GM18505 (cell line): ENCODE results near the gene HNRNPA3.
"Not testable (repeated sequence)": the region's sequence is repeated elsewhere in the genome, so short reads cannot be mapped to it uniquely, and the experiment has no call there.

Source experiments
- ATAC-seq: cut with Tn5 transposase; IDR thresholded peaks from one replicate; pipeline ENCODE4 v1.9.1; 2021; ENCODE audit not compliant: unreplicated experiment
- POLR2A ChIP-seq: IDR thresholded peaks from 4 replicates; pipeline ENCODE4 v1.6.1; 2011; ENCODE audit warnings: borderline replicate concordance; ENCODE audit not compliant: insufficient read depth, insufficient read length; ENCODE audit errors: extremely low read depth

HNRNPA3 gene

DNA sequence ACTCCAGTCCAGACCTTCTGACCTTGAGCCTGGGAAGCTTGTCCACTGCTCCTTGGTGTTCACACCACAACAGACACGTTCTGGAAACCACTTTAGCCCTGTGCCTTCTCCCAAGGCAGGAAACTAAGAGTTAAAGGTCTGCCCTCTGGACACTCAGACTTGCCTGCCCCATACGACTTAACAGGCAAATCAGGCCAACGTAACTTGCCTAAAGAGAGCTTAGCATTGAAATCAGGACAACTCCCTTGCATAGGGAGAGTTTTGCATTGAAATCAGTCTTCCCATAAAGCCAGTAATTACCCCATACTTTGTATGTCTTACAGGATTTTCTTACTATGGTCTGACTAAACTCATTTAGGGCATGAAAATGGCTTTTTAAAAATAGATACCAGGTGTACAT is 33.4 kb downstream of the HNRNPA3 start:
- no peak for TF ChIP-seq POLR2A
- ATAC-seq = no peak

DNA sequence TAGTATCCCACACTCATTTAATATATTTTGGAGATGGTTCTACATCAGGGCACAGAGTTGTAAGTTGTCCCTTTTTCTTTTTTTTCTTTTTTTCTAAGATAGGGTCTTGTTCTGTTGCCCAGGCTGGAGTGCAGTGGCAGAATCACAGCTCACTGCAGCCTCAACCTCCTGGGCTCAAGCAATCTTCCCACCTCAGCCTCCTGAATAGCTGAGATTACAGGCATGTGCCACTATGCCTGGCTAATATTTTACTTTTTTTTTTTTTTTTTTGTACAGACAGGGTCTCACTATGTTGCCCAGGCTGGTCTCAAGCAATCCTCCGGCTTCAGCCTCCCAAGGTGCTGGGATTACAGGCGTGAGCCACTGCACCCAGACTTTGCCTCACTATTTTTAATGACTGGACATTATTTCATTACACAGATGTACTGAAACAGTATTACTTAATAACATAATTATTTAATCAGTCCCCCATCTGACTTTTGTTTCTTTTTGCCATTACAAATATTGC is 34.0 kb downstream of the HNRNPA3 start:
- not testable (repeated sequence) for ATAC-seq

DNA sequence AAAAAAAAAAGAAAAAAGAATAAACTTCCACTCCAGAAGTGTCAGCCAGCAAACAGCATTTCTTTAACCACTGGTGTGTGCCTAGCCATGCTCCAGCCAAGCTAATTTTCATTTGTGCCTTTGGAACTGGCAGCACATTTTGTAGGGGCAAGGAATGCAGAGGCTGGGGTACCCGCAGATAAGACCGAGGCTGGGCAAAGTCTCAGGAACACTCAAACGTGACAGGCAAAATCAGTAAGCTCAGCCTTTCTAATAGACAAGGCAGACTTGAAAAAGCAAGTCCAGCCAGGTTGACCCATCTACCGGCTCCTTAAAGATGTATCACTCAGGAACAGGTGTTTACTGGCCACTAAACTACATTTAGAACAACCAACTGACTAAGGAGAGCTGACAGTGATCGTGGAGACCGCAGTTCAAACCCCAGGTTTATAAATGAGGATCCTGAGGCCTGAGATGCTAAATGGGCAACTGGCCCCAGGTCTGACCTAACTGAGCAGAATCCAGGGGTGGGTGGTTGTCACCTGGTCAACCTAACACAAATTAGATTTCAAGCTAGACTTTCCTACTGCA is 35.2 kb downstream of the HNRNPA3 start:
- no peak for TF ChIP-seq POLR2A
- ATAC-seq = no peak

DNA sequence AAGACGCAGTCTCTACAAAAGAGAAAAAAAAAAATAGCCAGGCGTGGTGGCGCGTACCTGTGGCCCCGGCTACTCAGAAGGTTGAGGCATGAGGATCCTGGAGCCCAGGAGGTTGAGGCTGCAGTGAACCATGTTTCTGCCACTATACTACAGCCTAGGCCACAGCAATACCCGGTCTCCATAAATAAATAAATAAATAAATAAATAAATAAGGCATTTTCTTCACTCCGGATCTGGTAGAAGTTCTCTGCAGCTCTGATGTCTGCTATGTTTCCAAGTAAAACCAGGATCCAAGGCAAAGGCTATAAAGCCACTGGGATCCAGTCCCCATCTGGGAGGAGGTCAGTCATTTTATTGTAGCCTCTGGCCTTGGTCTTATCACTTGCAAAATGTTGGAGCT is 36.4 kb downstream of the HNRNPA3 start:
- ATAC-seq = no peak
- no peak for TF ChIP-seq POLR2A

DNA sequence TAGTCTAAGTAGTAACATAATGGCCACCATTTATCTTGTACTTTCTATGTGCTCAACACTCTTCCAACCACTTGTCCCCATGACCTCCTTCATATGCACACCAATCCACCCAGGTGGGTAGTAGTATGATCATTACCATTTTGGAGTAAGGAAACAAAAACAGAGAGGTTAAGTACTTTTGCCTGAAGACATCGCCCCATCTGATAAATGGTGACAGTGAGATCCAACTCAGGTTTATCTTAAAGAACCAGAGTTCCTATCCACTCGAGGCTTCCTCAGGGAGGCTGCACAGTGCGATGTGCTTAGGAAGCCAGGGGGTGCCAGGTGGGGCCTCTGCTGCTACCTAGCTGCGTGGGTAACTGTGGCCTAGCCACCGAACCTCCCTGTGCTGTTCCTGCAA is 37.9 kb downstream of the HNRNPA3 start:
- ATAC-seq = no peak
- TF ChIP-seq POLR2A = no peak

DNA sequence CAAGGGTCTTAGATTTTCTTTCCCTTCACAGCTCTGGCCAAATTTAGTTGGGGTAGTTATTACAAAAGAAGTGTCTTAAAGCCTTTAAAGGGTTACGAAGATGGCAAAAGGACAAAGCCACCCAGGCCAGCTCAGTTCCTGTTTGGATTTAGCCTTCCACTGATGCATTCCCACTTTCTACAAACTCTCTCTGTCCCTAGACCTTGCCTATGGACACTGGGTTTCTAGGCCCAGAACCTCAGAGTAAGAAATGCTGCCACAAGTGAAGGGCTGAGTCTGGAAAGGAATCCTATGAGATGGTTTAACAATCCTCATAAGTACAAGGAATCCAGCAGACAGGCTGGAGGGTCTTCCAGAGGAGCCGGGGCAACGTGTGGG is 38.6 kb downstream of the HNRNPA3 start:
- ATAC-seq = no peak
- no peak for TF ChIP-seq POLR2A

DNA sequence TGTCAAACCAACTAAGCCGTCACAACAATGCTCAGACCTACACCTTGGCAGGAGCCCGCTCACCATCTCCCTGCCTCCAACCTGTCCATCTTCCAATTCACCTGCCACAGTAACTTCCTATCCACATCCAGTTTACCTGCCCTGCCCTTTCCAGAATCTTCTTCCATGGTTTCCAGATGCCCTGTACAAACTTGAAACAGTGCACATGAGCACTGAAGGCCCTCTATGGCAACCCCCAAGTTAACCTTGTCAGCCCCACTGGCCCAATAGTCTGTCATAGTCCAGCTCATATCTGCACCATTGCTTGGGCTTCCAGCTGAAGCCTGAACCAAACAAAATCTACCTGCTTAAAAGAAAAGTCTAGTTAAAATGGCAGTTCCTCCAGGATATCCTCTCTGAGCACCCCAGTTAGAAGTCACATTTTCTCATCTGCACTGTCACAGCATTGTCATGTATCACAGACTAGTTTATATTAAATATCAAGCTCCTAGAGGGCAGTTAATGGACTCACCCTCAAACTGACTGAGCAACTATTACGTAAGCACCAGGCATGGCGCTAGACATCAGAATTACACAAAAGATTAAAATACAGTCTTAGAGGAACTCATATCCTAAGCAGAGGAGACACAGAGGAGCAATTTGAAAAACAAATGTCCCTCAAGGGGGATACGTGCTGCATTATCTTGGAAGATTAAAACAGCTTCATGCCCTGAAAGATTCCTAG is 40.4 kb downstream of the HNRNPA3 start:
- ATAC-seq = no peak
- no peak for TF ChIP-seq POLR2A

DNA sequence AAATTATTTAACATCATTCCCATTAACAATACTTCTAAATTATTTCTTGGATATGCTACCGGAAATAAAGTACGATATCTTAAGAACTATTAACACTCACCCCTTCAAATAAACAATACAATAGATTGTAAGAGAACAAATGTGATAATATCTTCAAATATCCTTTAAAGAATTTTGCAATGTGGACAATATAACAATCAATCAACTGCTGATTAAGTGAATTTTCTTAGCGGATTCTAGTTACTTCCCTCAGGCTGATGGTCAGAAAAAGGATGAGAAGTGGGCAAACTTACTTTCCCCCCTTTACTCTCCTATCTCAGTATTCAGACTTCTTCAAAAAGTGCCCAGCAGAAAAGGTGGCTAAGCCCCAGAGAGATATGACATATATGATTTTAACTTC is 41.1 kb downstream of the HNRNPA3 start:
- ATAC-seq = no peak
- no peak for TF ChIP-seq POLR2A

DNA sequence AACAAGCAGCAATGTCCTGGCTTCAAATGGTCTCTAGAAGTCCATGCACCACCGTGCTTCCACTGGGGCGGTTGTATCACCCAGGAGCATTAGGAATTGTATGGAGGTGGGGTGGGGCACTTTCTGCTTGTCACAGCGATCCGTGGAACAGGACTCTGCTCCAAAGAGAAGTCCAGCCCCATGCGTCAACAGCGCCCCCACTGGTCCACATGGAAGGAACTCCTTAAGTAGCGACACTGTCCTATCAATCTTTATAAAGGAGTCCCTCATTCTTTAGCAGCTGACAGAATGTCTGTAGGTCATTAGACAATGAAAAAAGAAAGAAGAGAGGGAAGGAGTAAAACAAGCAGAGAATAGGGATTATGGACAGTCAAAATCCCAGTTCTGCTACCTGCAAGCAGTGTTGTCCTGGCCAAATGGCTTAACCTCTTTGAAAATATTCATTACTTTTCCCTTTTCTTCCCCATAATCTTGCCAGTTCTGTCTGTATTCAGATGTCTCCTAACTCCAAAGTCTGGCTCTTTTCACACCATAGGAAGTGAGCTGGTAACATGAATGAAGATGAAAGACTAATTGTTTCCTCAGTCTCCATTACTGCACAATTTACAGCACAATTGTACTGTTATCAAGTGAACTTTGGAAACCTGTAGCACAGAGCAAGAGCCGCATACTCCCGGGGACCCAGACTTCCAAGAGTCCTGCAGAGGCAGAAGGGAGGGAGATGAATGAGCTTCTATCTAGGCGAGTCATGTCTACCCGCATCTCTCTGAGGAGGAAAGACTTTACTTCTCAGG is 42.0 kb downstream of the HNRNPA3 start:
- no peak for TF ChIP-seq POLR2A
- no peak for ATAC-seq

DNA sequence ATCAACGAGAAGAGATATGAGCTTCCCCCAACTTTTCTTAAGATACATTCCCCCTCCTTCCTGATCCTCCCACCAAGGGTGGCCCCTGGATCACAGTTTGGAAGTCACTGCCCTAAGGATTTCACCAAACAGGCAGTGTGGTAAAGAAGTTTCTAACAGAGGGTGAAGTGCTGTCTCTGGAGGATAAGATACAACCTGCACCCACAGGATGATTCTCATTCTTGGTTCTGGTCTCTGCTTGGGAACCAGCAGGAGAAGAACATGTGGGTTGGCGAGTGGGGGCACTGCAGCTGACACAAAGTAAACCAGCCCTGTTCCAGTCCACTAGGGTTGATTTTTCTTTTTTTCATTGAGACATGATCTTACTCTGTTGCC is 42.6 kb downstream of the HNRNPA3 start:
- no peak for ATAC-seq
- no peak for TF ChIP-seq POLR2A

DNA sequence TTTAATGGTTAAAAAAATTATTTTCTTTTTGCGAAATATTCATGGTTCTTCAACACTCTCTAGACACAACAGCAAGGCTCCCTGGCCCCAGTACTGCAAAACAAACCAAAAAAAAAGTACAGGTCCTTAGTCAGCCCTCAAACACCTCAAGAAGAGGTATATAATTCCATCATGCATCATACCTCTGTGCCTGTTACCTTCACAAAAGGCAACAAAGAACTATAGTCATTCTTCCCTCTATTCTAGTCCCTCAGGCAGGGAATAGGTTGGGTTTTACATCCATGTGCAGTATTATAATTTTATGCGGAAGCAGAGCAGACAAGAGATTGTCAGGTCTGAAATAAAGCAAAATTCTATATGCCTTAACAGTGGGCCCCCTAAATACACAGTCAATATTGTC is 43.4 kb downstream of the HNRNPA3 start:
- no peak for TF ChIP-seq POLR2A
- no peak for ATAC-seq

DNA sequence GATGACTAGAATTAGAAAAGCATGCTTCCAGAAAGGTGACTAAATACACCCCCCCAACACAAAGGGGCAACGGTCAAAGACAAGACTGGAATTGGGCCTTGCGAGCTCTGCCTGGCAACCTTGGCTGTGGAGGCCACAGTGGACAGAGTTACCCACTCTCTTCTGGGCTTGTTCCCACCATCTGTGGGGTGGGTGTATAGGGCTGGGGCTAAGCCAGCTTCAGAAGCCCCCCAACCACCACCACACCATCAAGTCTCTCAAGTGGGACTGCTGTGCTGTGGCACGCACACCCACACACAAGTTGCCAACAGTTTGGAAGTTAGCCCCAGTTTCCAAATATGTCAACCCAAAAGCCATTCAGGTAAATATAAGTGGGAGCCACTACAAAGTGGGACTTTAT is 44.1 kb downstream of the HNRNPA3 start:
- ATAC-seq = no peak
- no peak for TF ChIP-seq POLR2A

DNA sequence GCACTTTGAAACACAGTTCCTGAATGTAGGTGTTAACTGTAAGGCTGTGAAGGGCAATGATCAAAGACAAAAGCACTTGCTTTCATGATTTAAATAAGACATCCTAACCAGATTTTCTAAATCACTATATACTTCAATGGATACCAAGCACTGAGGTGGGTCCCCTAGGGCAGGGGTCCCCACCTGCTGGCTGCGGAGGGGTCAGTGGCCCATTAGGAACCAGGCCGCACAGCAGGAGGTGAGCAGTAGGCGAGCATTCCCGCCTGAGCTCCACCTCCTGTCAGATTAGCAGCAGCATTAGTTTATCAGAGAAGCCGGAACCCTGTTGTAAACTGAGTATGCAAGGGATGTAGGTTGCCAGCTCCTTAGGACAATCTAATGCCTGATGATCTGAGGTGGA is 44.9 kb downstream of the HNRNPA3 start:
- no peak for TF ChIP-seq POLR2A
- ATAC-seq = no peak

DNA sequence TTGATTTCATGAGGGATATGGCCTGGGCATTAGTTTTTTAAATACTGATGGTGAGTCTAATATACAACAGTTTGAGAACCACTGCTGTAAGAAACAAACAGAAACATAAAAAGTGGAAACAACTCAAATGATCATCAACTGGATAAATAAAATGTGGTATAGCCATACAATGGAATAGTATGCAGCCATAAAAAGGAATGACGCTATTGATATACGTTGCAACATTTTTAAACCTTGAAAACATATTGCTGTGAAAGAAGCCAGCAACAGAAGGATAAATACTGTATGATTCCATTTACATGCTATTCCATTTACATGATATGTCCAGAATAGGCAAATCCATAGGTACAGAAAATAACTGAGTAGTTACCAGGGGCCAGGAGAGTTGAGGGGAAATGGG is 45.5 kb downstream of the HNRNPA3 start:
- no peak for TF ChIP-seq POLR2A
- no peak for ATAC-seq
